Measurements from ENCODE around the gene IRAG1. TPM values are rescaled to one million over a fixed set of nuclear protein-coding genes. Genes with fewer than 3 reads are reported as not detected.
A peak's percentile ranks its signal among the peaks of the same experiment; 100 is the strongest.

IRAG1 gene
- total RNA-seq, 1 donor from 2014 or later, result 0.51 TPM

- no peak for DNase-seq
Observed at GRCh38 chr11:10664496-10664895, 29.1 kb downstream of the IRAG1 start.

DNA sequence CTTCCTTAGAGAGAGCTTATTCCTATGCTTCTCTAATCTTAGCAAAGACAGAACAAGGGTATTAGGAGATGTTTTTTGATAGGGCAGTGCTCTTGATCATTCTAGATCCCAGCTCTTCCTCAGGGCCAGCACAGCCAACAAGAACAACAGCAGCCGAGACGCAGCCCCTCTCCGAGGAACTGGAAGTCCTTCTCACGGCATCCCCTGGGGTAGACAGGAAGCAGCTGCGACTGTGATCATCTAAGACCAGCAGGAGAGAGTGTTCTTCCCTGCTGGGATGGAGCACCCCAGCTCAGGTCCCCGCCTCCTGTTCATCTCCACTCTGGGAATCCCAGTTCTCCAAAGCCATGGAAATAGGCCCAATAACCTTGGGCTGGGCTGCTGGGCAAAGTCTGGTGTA, 29.6 kb downstream of the IRAG1 start:
- DNase-seq, result peak; percentile 58

- no peak for DNase-seq
Observed at GRCh38 chr11:10663365-10663764, 30.2 kb downstream of the IRAG1 start.

- no peak for DNase-seq
Observed at GRCh38 chr11:10660323-10660722, 33.2 kb downstream of the IRAG1 start.

DNA sequence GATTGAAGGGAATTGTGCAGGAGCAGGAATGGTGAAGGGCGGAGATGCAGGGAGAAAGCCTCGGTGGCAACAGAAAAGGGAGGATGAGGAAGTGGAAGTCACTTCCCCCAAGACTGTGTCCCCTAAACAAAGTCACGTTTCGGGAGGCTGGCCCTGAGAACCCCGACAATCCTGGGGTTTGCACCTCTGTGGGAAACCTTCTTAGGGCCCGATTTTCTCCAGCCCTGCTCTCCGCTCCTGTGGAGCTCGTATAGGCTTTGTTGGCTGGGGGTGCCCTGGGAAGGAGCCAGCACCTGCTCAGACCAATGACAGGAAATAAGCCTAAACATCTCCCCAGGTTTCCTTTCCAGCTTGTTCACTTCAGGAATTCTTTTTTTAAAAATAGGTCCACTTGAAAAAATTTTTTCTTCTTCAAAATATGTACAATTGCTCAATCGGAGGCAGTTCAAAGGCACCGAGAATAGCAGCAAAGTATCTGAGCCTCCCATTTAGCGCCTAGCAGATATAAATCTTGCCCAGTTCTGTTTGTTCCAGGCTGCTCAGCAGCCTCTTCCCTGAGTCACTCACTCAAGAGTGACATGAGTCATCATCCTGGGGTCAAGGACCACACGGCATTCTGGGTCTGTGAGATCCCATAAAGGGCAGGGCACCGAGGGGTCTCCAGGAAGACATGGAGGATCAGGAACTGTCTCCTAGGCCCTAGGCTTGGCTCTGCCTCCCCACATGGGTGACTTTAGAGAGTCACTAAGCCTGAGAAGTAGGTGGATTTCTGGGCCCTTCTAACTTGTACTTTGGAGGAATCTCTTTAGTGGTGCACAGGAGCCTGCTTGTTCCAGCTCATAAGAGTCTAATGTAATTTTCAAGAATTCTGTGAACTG, 34.0 kb downstream of the IRAG1 start:
- peak; percentile 89 for DNase-seq

GRCh38 chr11:10658621-10659338, 34.8 kb downstream of the IRAG1 start:
- peak; percentile 14 for DNase-seq

GRCh38 chr11:10657308-10658271, 36.0 kb downstream of the IRAG1 start:
- DNase-seq, result peak; percentile 55

DNA sequence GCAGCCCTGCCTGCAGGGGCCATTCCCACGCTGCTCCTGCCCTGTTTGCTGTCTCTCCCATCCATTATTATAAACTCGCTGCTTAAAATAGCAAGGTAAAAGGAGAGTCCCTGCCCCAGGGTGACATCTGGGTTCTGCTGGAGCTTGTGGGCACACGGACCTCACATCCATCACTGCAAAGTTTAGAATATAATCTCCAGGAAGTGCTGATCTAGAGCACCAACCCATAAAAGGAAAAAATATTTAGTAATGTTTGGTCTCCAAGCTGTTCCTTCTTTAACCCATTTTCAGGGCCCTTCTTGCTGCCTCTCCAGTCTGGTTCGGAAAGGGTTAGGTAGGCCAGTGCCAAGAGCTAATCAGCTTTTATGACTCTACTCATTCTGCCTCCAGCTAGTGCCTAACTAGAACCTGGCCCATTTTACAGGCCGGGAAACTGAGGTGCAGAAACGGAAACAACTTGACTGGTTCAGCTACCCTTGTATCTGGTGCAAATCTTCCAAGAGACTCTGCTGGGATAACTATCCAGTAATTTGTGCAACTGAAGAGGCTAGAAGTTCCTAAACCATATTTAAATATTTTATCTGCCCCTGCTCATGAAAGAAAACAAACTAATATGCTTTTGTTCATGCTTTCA, 37.5 kb downstream of the IRAG1 start:
- DNase-seq, result no peak

GRCh38 chr11:10655227-10655626, 38.3 kb downstream of the IRAG1 start:
- DNase-seq, result no peak

DNA sequence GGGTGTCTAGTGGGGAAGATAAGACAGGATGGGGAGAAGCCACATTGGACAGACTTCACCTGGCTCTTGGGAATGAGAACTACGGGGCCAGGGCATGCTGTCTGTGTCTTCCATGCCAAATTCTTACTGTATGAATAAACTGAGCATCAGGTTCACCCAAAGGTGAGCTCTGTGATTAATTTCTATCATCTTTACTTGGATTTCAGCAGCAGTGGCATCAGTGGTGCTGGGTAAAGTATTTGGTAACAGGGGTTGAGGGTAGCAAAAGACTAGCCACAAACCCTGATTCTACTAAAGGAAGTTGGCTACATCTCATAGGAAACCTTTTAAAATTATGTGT, 38.8 kb downstream of the IRAG1 start:
- DNase-seq, result no peak

DNA sequence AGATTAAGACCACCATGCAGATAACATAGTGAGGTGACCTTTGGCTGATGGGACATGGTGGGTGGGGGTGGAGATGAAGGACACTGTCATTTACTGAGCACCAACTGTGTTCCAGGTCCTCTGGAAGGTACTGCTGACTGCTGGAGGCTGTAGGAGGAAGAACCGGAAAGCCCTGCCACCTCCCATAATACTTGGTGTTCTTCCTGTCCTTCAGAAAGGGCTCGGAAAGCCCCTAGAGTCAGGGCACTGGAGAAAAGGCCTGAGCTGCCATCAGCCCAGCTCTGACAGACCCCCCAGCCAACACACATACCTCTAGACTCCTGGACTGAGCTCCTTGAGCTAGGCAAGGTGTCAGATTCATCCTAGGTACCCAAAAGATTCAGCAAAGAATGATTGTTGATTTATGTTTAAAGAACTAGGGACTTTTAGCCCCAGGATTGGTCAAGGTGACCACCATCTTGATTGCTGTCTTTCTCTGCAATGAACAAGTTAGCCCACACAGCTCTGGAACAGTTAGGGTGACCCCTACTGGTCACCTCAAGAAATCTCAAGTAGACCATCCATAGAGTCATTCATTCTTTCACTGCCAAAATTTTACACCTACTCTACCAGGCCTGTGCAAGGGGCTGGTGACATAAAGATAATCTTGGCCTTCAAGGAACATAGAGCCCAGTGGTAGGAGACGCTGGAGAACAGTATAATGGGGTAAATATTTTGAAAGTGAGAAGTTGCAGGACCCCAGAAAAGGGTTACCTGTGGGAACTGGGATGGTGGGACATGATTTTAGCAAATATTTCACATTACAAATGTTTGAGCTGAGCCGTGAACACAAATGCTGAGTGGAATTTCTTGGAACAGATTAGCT, 39.4 kb downstream of the IRAG1 start:
- peak; percentile 89 for DNase-seq

- no peak for DNase-seq
Observed at GRCh38 chr11:10653261-10653660, 40.3 kb downstream of the IRAG1 start.

- no peak for DNase-seq
Observed at GRCh38 chr11:10651656-10652361, 41.7 kb downstream of the IRAG1 start.

GRCh38 chr11:10650630-10651029, 42.9 kb downstream of the IRAG1 start:
- DNase-seq, result no peak

GRCh38 chr11:10650166-10650565, 43.4 kb downstream of the IRAG1 start:
- no peak for DNase-seq

DNA sequence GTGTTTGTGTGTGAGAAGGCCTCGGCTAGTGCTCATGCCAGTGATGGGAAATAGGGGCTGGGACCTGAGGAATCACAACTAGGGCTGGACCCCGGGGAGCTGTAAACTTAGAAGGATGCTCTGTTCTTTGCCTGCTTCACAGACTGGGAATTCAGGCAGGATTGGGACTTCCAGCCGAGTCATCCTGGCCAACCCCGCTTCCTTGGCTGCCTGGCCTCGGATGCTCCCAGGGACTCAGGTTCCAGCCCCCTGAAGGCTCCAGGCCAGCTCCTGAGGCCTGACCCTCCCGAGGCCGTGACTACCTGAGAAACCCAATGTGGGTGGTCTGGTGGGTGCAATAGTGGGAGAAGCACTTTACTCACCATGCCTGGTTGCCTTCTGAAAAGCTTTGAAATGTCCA, 44.7 kb downstream of the IRAG1 start:
- no peak for DNase-seq

GRCh38 chr11:10646681-10647355, 46.7 kb downstream of the IRAG1 start:
- no peak for DNase-seq

DNA sequence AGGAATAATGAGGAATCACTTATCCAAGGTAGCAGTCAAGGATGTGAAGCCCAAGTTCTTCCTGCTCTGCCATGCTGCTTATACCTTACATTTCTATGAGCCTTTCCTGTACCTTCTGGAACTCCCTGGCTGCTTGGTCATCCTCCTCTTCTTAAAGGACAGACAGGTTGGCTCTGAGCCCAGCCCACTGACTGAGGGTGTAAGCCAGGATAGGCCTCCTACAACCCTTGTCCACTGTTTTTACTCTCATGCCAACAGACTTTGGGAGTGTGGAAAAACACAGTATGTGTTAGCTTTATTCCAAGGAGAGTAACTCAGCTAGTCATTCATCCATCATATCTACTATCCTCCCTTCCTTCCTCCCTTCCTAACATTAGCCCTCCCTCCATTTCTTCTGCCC, 47.5 kb downstream of the IRAG1 start:
- DNase-seq, result no peak

GRCh38 chr11:10645212-10645795, 48.3 kb downstream of the IRAG1 start:
- DNase-seq, result peak; percentile 38
